Measurements from ENCODE around the gene CYP2J2.

The CYP2J2 gene

DNA sequence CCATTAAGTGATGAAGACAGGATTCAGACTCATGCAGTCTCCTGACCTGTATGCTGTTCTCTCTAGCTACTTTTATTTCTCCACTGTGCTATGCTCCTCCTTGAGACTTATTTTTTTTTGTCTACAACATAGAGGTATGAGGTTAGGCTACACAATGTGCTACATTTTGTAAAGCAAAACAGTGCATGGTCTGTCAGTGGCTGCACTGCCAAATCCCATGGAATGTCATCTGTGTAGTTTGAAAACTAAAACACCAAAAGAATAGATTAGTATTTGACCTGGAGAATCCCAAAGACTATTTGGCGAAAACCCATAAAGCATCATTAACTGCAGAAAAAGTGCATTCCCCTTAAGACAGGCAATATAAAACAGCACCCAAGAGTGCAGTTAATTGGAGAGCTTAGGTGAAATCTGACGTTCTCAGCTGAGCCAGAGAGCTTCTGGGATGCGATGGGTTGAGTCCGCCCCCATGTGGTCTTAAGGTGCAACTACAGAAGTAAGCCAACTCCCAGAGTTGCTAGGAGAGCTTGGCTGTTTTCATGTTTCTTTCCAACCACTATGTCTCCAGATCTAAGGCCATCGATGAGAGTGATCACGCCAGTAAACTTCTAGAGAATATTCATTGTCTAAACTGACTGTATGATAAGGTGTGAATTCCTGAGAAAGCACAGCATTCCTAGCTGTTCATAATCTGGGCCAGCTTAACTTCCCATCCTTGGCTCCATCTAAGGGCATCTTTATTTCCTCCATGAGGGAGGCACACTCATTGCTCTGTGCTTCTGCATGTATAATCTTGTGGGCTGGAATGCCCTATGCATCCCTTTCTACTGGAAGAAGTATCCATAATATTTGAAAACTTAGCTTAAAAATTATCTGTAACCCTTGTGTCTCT lies 20.7 kb upstream of the CYP2J2 start:
- H2AFZ ChIP-seq = no peak overlapping the region
- H3K4me3 ChIP-seq (ENCODE audit: low read depth, low read length) = no peak overlapping the region
- no peaks in the 10 kb centered on the region for H3K79me2 ChIP-seq
- no peaks in the 10 kb centered on the region for H3K4me1 ChIP-seq
- H3K36me3 ChIP-seq (ENCODE audit: control insufficient read depth, insufficient read depth, low read length) = no peaks in the 10 kb centered on the region
- no peak overlapping the region for H3K4me2 ChIP-seq (ENCODE audit: low read length)
- H3K27ac ChIP-seq = no peak overlapping the region
- H3K27me3 ChIP-seq (ENCODE audit: control insufficient read depth, insufficient read depth, low read length) = no peaks in the 10 kb centered on the region
- TF ChIP-seq, protein P1, sequence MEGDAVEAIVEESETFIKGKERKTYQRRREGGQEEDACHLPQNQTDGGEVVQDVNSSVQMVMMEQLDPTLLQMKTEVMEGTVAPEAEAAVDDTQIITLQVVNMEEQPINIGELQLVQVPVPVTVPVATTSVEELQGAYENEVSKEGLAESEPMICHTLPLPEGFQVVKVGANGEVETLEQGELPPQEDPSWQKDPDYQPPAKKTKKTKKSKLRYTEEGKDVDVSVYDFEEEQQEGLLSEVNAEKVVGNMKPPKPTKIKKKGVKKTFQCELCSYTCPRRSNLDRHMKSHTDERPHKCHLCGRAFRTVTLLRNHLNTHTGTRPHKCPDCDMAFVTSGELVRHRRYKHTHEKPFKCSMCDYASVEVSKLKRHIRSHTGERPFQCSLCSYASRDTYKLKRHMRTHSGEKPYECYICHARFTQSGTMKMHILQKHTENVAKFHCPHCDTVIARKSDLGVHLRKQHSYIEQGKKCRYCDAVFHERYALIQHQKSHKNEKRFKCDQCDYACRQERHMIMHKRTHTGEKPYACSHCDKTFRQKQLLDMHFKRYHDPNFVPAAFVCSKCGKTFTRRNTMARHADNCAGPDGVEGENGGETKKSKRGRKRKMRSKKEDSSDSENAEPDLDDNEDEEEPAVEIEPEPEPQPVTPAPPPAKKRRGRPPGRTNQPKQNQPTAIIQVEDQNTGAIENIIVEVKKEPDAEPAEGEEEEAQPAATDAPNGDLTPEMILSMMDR (IDR thresholded peaks at IDR 0.05) = peak; percentile 75
- H3K9ac ChIP-seq = no peak overlapping the region
- H3K9me3 ChIP-seq (ENCODE audit: control insufficient read depth, low read length) = no peaks in the 10 kb centered on the region

DNA sequence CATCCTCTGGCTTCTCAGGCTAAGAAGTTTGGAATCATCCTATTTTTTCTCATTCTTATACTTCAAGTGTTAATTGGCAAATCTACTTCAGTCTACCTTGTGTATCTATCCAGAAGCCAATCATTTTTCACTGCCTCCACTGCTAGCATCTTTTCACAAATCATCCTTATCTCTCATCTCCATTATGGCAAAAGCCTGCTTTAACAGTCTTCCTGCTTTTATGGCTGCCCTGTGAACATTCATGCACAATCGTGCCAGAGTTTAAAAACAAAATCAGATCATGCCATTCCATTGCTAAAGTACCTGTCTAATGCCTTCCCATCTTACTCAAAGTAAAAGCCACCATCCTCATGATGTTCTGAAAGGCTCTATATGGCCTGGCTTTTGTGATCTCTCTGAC lies 19.2 kb upstream of the CYP2J2 start:
- TF ChIP-seq, protein P1 (IDR thresholded peaks at IDR 0.05) = no peak
- H3K79me2 ChIP-seq = no peaks in the 10 kb centered on the region
- no peaks in the 10 kb centered on the region for H3K27me3 ChIP-seq (ENCODE audit: control insufficient read depth, insufficient read depth, low read length)
- no peak overlapping the region for H3K4me3 ChIP-seq (ENCODE audit: low read depth, low read length)
- no peak overlapping the region for H3K4me2 ChIP-seq (ENCODE audit: low read length)
- no peaks in the 10 kb centered on the region for H3K9me3 ChIP-seq (ENCODE audit: control insufficient read depth, low read length)
- H2AFZ ChIP-seq = no peak overlapping the region
- no peak overlapping the region for H3K9ac ChIP-seq
- no peak overlapping the region for H3K27ac ChIP-seq
- H3K36me3 ChIP-seq (ENCODE audit: control insufficient read depth, insufficient read depth, low read length) = no peaks in the 10 kb centered on the region
- H3K4me1 ChIP-seq = no peaks in the 10 kb centered on the region

DNA sequence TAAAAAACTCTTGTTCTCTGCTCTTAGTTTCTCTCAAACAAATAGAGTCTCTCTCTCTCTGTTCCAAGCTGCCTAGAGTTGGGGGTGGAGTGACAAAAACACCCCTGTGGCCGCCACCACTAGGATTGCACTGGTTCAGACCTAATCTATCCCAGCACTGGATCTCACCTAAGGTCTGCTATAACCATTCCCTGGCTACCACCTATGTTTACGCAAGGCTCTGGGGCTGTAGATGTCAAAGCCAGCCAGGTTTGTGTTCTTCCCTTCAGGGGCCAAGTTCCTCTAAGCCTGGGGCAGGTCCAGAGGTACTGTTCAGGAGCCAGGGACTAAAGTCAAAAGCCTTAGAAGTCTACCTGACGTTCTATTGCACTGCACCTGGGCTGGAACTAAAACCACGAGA lies 12.8 kb upstream of the CYP2J2 start:
- Histone ChIP-seq H3K4me2 (ENCODE audit: low read length) (no peak overlapping the region), H2AFZ (no peak overlapping the region), H3K4me1 (no peaks in the 10 kb centered on the region), H3K9me3 (ENCODE audit: control insufficient read depth, low read length) (no peaks in the 10 kb centered on the region), H3K27ac (no peak overlapping the region), H3K36me3 (ENCODE audit: control insufficient read depth, insufficient read depth, low read length) (no peaks in the 10 kb centered on the region), H3K4me3 (ENCODE audit: low read depth, low read length) (no peak overlapping the region), H3K9ac (no peak overlapping the region), H3K27me3 (ENCODE audit: control insufficient read depth, insufficient read depth, low read length) (no peaks in the 10 kb centered on the region), H3K79me2 (no peaks in the 10 kb centered on the region)
- TF ChIP-seq, protein P1 (IDR thresholded peaks at IDR 0.05) = no peak

DNA sequence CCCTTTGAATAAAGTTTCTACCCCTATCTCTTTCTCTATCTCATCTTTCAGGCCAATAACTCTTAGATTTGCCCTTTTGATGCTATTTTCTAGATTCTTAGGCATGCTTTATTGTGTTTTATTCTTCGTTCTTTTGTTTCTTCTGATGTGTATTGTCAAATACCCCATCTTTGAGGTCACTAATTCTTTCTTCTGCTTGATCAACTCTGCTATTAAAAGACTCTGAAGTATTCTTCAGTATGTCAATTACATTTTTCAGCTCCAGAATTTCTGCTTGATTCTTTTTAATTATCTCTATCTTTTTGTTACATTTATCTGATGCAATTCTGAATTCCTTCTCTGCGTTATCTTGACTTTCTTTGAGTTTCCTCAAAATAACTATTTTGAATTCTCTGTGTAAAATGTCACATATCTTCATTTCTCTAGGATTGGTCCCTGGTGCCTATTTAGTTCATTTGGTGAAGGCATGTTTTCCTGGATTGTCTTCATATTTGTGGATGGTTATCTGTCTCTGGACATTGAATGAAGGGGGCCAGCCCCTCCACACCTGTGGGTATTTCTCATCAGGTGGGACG lies 11.2 kb upstream of the CYP2J2 start:
- H3K27ac ChIP-seq = no peak overlapping the region

More for the DNA sequence above, 11.2 kb upstream of the CYP2J2 start:
- no peaks in the 10 kb centered on the region for H3K27me3 ChIP-seq (ENCODE audit: control insufficient read depth, insufficient read depth, low read length)
- TF ChIP-seq, protein P1 (IDR thresholded peaks at IDR 0.05) = no peak
- no peaks in the 10 kb centered on the region for H3K36me3 ChIP-seq (ENCODE audit: control insufficient read depth, insufficient read depth, low read length)
- no peak overlapping the region for H3K4me3 ChIP-seq (ENCODE audit: low read depth, low read length)
- no peaks in the 10 kb centered on the region for H3K4me1 ChIP-seq
- no peak overlapping the region for H3K9ac ChIP-seq
- no peaks in the 10 kb centered on the region for H3K79me2 ChIP-seq
- H3K9me3 ChIP-seq (ENCODE audit: control insufficient read depth, low read length) = no peaks in the 10 kb centered on the region
- no peak overlapping the region for H2AFZ ChIP-seq
- H3K4me2 ChIP-seq (ENCODE audit: low read length) = no peak overlapping the region
